GM19025 (cell line): ENCODE measurements around the gene FCHO2.

ENCODE experiments used
- ATAC-seq: cut with Tn5 transposase; IDR thresholded peaks from one replicate; pipeline ENCODE4 v1.9.1; 2021; ENCODE audit warnings: mild to moderate bottlenecking, low read depth, moderate library complexity; ENCODE audit not compliant: unreplicated experiment

FCHO2 gene

DNA sequence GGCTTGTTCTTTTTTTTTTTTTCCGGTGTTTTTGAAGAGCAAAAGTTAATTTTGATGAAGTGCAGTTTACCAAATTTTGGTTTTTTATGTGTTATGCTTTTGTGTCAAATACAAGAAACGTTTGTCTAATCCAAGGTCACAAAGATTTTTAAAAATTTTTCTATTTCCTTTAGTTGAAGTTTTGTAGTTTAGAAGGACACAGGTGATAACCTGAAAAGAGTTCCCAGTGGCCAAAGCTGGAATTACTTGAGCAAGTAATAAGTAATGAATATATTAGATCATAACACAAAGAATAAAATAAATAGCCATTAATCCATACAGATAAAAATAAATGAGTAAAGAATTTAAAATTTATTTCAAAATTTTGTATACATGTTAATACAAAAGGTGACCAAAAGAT, 71.5 kb downstream of the FCHO2 start:
- no peak for ATAC-seq

DNA sequence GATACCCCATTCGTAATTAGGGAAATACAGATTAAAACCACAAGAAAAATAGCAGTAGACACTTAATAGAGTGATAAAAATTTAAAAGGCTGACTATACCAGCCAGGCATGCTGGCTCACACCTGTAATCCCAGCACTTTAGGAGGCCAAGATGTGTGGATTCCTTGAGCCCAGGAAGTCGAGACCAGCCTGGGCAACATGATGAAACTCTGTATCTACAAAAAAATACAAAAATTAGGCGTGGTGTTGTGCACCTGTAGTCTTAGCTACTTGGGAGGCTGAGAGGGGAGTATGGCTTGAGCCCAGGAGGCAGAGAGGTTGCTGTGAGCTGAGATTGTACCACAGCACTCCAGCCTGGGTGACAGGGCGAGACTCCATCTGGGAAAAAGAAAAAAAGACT, 72.0 kb downstream of the FCHO2 start:
- no peak for ATAC-seq

DNA sequence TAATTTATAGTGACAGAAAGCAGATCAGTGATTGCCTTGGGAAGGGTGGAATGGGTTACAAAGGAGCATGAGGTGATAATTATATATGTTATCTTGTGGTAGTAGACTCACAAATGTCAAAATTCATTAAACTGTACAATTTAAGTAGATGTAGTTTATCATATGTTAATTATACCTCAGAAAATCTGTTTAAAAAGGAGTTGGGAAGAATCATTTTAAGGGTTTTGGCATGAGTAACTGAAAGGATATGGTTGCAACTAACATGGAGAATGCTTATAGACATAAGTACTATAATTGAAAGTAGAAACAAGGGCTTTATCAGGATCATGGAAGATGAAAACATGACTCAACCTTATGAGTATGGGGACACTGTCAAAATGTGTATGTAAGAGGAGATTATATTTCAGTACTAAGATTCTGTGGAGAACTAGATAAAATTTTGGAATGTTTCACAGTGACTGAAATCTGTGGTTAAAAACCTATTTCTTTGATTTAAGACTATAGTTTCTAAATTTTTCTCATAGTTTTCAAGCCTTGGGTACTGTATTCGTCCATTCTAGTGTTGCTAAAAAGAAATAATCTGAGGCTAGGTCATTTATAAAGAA, 73.3 kb downstream of the FCHO2 start:
- no peak for ATAC-seq

GRCh38 chr5:73030531-73030930, 74.7 kb downstream of the FCHO2 start:
- no peak for ATAC-seq

DNA sequence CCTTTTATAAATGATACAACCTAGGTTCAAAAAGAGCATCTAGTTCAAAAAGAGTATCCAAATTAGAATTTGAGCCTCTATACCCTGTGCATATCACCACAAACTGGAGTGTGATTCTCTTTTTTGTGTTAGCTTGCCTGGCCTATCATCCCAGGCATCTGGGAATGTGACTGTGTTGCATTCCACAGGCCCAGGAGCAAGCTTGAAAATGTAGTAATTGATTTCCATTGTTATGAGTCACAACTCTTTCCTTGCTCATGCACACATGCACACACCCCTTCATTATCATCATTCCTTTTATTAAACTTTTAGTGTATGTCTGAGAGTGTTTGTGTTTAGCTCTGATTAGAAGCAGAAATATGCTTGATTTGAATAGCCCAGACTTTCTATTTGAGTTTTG, 75.2 kb downstream of the FCHO2 start:
- no peak for ATAC-seq

GRCh38 chr5:73031839-73032238, 76.0 kb downstream of the FCHO2 start:
- no peak for ATAC-seq

GRCh38 chr5:73032635-73033034, 76.8 kb downstream of the FCHO2 start:
- ATAC-seq = no peak

DNA sequence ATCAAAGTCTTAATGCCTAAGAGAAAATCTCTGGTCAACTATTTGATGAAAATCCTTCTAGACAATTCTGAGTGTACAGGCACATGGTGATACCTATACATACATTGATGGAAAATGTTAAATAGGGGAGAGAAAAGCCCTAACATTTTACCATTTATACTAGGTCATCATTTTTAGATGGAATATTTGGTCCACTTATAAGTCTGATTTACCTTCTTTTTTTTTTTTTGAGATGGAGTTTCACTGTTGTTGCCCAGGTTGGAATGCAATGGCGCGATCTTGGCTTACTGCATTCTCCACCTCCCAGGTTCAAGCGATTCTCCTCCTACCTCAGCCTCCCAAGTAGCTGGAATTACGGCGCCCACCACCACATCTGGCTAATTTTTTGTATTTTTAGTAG, 81.7 kb downstream of the FCHO2 start:
- ATAC-seq = no peak

DNA sequence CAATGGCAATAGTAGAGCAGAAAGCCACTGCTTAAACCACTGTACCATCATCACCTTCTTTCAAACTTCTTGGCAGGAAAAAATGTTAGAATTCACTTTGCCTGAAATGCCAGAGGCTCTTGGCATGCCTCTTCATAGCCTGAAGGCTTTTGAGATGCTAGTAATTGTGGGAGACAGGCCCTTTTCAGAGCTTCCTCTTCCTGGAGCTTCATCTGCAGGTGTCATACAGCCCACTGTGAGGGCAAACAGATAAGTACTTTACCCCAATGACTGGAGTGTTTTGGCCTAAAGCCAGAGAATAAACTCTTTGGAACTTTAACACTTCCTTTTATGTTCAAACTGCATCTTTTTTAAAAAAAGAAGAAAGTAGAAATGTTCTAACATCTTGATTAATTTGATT, 83.2 kb downstream of the FCHO2 start:
- ATAC-seq = no peak

DNA sequence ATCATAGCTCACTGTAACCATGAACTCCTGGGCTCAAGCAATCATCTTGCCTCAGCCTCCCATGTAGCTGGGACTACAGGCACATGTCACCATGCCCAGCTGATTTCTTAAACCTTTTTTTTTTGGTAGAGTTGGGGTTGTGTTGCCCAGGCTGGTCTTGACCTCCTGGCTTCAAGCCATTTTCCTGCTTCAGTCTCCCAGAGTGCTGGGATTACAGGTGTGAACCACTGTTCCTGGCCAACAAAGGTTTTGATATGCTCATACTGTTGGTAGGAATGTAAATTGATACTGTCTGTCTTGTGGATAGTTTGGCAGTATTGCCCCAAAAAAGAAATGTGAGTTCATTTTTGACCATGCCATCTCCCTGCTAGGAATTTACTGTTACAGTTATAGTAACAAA, 87.2 kb downstream of the FCHO2 start:
- no peak for ATAC-seq

- ATAC-seq = no peak
Observed at GRCh38 chr5:73044546-73044945, 88.7 kb downstream of the FCHO2 start.

DNA sequence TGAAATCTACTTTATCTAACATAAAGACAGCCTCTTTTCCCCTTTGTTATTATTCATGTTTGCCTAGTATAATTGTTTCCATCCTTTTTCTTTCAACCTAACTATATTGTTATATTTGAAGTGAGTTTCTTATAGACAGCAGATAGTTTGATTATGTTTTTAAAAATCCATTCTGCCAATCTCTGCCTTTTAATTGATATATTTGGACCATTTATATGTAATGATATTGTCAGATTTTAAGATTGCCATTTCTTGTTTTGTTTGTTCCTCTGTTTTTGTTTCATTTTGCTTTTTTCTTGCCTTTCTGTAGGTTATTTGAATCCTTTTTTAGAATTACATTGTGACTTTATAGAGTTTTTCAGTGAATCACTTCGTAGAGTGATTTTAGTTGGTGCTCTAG, 89.8 kb downstream of the FCHO2 start:
- ATAC-seq = no peak

DNA sequence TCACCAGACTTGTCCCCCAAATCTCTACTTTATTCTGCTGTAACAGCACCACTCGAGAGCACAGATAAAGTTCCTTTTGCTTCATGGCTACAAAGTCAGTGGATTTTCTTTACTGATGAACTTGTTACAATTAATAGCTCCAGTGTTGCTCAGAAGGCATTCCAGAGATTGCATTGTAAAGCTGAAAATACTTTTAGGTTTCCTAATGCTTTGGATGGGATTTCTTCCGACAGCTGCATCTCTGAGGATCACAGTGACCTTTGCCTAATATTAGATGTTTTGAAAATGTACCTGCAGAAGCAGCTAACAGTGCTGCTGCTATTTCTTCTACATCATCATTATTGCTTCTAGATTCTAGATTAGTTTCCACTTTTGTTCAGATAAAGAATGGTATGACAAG, 105.8 kb downstream of the FCHO2 start:
- no peak for ATAC-seq

DNA sequence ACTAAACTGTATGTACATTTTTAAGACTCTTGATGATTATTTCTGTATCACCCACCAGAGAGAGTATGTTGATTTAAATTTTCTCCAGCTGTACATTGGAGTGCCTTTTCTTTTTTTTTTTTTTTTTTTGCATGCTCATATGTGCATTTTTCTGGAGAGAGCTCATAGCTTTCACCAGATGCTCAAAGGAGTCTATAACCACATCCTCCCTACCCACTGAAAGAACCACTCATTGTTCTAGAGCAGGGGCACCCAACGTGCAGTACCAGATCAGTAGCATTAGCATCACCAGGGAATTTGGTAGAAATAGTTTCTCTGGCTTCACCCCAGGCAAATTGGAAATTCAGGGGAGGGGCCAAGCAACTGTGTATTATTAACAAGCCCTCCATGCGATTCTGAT, 110.6 kb downstream of the FCHO2 start:
- ATAC-seq = no peak

DNA sequence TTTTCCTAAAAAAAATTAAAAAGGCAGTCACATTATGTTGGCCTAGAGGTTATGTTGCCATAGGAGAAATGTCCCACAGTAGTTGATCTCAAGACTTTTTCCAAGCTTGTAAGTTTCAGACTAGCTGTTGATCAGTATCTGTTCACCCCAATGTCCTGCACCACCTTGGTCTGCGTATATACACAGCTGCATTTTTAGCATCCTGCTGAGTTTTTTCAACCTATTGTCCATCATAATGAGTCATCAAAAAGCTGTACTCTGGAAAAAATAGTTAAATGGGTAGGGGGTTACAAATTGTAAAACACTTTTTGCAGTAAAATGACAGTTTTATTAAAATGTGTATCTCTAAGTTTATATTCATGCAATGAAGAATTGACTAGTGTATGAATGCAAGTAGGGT, 111.4 kb downstream of the FCHO2 start:
- no peak for ATAC-seq

DNA sequence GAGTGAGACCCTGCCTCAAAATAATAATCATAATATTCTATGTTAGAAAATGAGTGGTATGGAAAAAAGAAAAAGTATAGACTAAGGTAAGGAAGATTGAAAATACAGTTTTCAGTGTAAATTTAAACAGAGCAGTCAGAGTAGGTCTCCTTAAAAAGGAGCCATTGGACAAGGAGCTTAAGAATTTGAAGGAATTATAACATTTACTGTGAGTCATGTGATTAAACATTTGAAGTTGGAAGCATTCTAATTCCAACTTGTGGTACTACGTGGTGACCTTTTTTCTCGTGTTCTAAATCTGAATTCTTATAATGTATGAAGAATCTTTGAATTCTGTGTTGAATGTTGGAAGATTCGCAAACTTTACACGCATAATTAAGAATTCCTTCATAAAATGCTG, 125.3 kb downstream of the FCHO2 start:
- no peak for ATAC-seq

- no peak for ATAC-seq
Observed at GRCh38 chr5:73088026-73088425, 132.2 kb downstream of the FCHO2 start.

GRCh38 chr5:73093943-73094342, 138.1 kb downstream of the FCHO2 start:
- ATAC-seq = no peak

DNA sequence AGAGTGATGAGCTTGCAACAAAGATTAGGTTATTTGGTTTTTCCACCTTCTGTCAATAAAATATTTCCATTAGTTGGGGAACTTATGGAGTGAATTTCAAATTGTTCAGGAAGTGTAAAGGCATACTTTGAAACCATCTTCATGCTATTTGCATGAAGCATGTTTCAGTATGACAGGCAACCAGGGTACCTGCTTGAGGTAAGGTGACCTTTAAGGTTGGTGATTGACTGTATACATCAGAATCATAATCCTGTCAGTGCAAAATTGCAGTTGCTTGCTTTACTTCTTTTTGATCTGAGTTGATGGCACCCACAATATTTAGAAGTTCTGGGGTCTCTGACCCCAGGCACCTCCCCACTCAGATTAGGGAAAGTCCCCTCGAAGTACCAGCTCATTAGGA, 138.6 kb downstream of the FCHO2 start:
- ATAC-seq = no peak

DNA sequence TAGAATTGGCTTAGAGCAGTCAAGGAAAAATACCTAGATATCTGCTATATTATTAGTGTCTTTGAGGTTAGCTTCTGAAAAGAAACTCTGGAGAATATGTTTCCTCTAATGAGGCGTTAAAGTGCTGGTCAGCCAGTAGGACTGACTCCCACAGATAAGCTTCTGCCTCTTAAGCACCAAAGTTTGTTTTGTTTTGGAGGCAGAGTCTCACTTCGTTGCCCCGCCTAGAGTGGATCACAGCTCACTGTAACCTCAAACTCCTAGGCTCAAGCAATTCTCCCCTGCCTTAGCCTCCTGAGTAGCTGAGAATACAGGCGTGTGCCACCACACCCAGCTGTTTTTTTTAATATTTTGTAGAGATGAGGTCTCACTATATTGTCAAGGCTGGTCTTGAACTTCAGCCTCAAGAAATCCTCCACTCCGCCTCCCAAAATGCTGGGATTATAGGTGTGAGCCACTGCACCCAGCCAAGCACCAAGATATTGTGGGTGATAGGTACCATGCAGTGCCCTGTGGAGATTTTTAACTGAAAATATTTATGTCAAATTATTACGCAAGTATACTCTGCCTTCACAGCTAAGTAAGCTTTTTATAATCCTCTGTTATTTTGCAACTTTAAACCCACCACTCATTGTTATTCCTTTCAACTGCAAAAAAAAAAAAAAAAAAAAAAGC, 139.9 kb downstream of the FCHO2 start:
- no peak for ATAC-seq

GRCh38 chr5:73096239-73096575, 140.4 kb downstream of the FCHO2 start:
- no peak for ATAC-seq

- no peak for ATAC-seq
Observed at GRCh38 chr5:73097740-73098139, 141.9 kb downstream of the FCHO2 start.

GRCh38 chr5:73100109-73100508, 144.3 kb downstream of the FCHO2 start:
- ATAC-seq = no peak
